ENCODE data around the gene APP.

The APP gene

GRCh38 chr21:26157801-26158200 is 12.8 kb downstream of the APP start:
- Histone ChIP-seq H3K4me1 (ENCODE audit: control insufficient read depth, insufficient read depth, low read length) (peaks cover 13% of the 10 kb centered on the region), H3K36me3 (ENCODE audit: control insufficient read depth, insufficient read depth, low read length) (no peaks in the 10 kb centered on the region), H3K4me3 (ENCODE audit: low read length) (no peak overlapping the region), H3K9me3 (ENCODE audit: control insufficient read depth, low read length) (no peaks in the 10 kb centered on the region), H3K27me3 (ENCODE audit: control insufficient read depth, insufficient read depth, low read length) (no peaks in the 10 kb centered on the region), H3K9ac (ENCODE audit: low read length) (no peak overlapping the region)

DNA sequence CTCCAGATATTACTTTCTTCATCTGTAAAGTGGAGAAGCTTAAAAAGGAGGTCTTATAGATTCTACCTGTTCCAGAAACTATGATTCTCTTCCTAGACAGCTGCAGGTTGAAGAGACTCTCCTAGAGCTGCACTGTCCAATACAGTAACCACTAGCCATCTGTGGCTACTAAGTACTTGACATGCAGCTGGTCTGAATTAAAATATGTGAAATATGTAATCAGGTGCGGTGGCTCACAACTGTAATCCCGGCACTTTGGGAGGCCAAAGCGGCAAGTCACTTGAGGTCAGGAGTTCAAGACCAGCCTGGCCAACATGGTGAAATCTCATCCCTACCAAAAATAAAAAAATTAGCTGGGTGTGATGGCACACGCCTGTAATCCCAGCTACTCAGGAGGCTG is 15.8 kb downstream of the APP start:
- Histone ChIP-seq H3K27me3 (ENCODE audit: control insufficient read depth, insufficient read depth, low read length) (no peaks in the 10 kb centered on the region), H3K9me3 (ENCODE audit: control insufficient read depth, low read length) (no peaks in the 10 kb centered on the region), H3K4me1 (ENCODE audit: control insufficient read depth, insufficient read depth, low read length) (peaks cover 13% of the 10 kb centered on the region), H3K9ac (ENCODE audit: low read length) (no peak overlapping the region), H3K4me3 (ENCODE audit: low read length) (no peak overlapping the region), H3K36me3 (ENCODE audit: control insufficient read depth, insufficient read depth, low read length) (no peaks in the 10 kb centered on the region)

GRCh38 chr21:26153758-26154157 is 16.8 kb downstream of the APP start:
- no peak overlapping the region for H3K4me3 ChIP-seq (ENCODE audit: low read length)
- no peaks in the 10 kb centered on the region for H3K36me3 ChIP-seq (ENCODE audit: control insufficient read depth, insufficient read depth, low read length)
- H3K9ac ChIP-seq (ENCODE audit: low read length), result no peak overlapping the region
- peaks cover 11% of the 10 kb centered on the region for H3K4me1 ChIP-seq (ENCODE audit: control insufficient read depth, insufficient read depth, low read length)
- H3K9me3 ChIP-seq (ENCODE audit: control insufficient read depth, low read length), result no peaks in the 10 kb centered on the region
- no peaks in the 10 kb centered on the region for H3K27me3 ChIP-seq (ENCODE audit: control insufficient read depth, insufficient read depth, low read length)

- no peaks in the 10 kb centered on the region for H3K36me3 ChIP-seq (ENCODE audit: control insufficient read depth, insufficient read depth, low read length)
- H3K27me3 ChIP-seq (ENCODE audit: control insufficient read depth, insufficient read depth, low read length), result no peaks in the 10 kb centered on the region
- no peak overlapping the region for H3K9ac ChIP-seq (ENCODE audit: low read length)
- no peak overlapping the region for H3K4me3 ChIP-seq (ENCODE audit: low read length)
- peaks cover 7% of the 10 kb centered on the region for H3K4me1 ChIP-seq (ENCODE audit: control insufficient read depth, insufficient read depth, low read length)
- H3K9me3 ChIP-seq (ENCODE audit: control insufficient read depth, low read length), result no peaks in the 10 kb centered on the region
Measured at GRCh38 chr21:26148840-26149354, 21.7 kb downstream of the APP start.

DNA sequence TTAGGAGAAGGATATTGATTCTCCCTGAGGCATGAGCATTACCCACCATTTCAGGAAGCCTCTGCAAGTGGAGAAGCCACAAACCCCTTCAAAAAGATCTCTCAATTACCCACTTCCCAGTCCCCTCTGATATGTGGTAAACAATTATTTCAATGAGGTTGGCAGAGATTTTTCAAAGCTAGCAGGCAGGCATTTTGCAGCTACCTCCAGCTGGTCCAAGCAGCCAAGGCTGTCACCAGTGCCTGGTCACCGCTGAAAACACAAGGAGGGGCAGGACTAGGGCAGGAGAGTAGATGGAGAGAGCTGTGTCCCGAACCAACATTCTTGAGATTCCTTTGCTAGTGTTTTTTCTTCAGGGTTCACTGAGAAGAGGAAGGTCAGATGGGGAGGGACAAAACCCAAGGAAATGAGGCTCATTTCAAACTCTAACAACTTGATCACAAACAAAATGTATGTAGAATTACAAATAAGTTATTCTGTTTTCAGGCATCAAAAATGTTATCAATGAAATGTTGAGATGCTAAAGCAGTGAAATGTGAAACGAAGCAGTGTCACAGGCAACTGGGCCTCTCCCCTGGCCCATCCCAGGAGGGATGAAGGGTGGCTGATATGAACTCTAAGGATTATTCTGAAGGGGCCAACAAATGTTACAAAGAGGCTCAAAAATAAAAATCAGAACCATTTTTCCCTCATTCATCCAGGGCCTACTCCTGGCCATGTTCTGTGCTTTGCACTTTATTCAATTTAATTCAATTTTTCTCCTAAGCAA is 22.3 kb downstream of the APP start:
- H3K9me3 ChIP-seq (ENCODE audit: control insufficient read depth, low read length), result no peaks in the 10 kb centered on the region
- no peaks in the 10 kb centered on the region for H3K27me3 ChIP-seq (ENCODE audit: control insufficient read depth, insufficient read depth, low read length)
- H3K4me1 ChIP-seq (ENCODE audit: control insufficient read depth, insufficient read depth, low read length), result peaks cover 7% of the 10 kb centered on the region
- H3K4me3 ChIP-seq (ENCODE audit: low read length), result no peak overlapping the region
- H3K36me3 ChIP-seq (ENCODE audit: control insufficient read depth, insufficient read depth, low read length), result no peaks in the 10 kb centered on the region
- H3K9ac ChIP-seq (ENCODE audit: low read length), result no peak overlapping the region

DNA sequence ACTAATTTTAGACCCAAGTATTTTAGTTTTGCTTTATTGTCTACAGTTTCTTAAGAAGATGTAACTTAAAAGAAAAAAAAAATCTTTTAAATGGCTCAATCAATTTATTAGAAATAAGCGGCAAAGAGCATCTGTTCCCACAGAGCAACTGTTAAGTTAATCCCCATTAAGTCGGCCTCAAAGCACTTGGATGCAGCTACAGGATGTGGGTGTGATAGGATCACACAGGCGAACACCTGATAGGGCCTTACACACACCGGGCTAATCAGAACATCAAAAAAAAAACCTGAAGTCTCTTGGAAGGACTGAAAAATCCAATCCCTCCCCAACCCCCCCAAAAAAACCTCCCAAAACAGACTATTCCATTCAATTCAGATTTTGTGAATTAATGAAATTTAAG is 23.0 kb downstream of the APP start:
- no peaks in the 10 kb centered on the region for H3K9me3 ChIP-seq (ENCODE audit: control insufficient read depth, low read length)
- peaks cover 7% of the 10 kb centered on the region for H3K4me1 ChIP-seq (ENCODE audit: control insufficient read depth, insufficient read depth, low read length)
- no peak overlapping the region for H3K9ac ChIP-seq (ENCODE audit: low read length)
- no peak overlapping the region for H3K4me3 ChIP-seq (ENCODE audit: low read length)
- no peaks in the 10 kb centered on the region for H3K27me3 ChIP-seq (ENCODE audit: control insufficient read depth, insufficient read depth, low read length)
- H3K36me3 ChIP-seq (ENCODE audit: control insufficient read depth, insufficient read depth, low read length), result no peaks in the 10 kb centered on the region

DNA sequence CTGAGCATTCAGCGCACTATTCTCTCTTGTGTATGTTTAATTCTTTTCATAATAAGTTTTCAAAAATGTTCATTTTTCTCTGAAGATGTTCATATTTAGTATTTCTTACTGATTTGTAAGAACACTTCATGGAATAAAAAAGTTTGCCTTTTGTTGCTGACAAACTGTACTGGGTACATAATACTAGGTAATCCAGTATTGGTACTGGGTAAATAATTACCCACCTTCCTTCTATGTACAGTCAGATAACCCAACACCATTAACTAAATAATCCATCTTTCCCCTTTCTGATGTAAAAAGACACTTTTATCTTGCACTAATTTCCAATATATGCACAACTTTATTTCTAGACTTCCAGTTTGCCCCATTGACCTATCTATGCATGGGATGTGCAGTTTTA is 23.9 kb downstream of the APP start:
- no peak overlapping the region for H3K9ac ChIP-seq (ENCODE audit: low read length)
- no peak overlapping the region for H3K4me3 ChIP-seq (ENCODE audit: low read length)
- H3K36me3 ChIP-seq (ENCODE audit: control insufficient read depth, insufficient read depth, low read length), result no peaks in the 10 kb centered on the region
- H3K27me3 ChIP-seq (ENCODE audit: control insufficient read depth, insufficient read depth, low read length), result no peaks in the 10 kb centered on the region
- H3K9me3 ChIP-seq (ENCODE audit: control insufficient read depth, low read length), result no peaks in the 10 kb centered on the region
- H3K4me1 ChIP-seq (ENCODE audit: control insufficient read depth, insufficient read depth, low read length), result peaks cover 7% of the 10 kb centered on the region

DNA sequence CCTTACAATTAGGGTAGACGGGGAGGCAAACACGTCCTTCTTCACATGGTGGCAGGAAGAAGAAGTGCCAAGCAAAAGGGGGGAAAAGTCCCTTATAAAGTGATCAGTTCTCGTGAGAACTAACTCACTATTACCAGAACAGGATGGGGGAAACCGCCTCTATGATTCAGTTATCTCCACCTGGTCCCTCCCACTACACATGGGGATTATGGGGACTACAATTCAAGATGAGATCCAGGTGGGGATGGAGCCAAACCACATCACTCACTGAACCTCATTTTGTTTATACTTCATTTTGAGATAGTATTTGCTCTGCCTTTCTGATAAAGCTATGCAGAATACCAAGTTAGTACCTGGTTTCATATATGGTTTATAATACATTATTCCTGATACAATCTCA is 26.5 kb downstream of the APP start:
- Histone ChIP-seq H3K4me3 (ENCODE audit: low read length) (no peak overlapping the region), H3K27me3 (ENCODE audit: control insufficient read depth, insufficient read depth, low read length) (no peaks in the 10 kb centered on the region), H3K36me3 (ENCODE audit: control insufficient read depth, insufficient read depth, low read length) (no peaks in the 10 kb centered on the region), H3K9me3 (ENCODE audit: control insufficient read depth, low read length) (no peaks in the 10 kb centered on the region), H3K4me1 (ENCODE audit: control insufficient read depth, insufficient read depth, low read length) (peaks cover 19% of the 10 kb centered on the region), H3K9ac (ENCODE audit: low read length) (no peak overlapping the region)

GRCh38 chr21:26142363-26142762 is 28.2 kb downstream of the APP start:
- Histone ChIP-seq H3K4me3 (ENCODE audit: low read length) (no peak overlapping the region), H3K36me3 (ENCODE audit: control insufficient read depth, insufficient read depth, low read length) (no peaks in the 10 kb centered on the region), H3K4me1 (ENCODE audit: control insufficient read depth, insufficient read depth, low read length) (peaks cover 15% of the 10 kb centered on the region), H3K9ac (ENCODE audit: low read length) (no peak overlapping the region), H3K9me3 (ENCODE audit: control insufficient read depth, low read length) (no peaks in the 10 kb centered on the region), H3K27me3 (ENCODE audit: control insufficient read depth, insufficient read depth, low read length) (no peaks in the 10 kb centered on the region)

- Histone ChIP-seq H3K9ac (ENCODE audit: low read length) (no peak overlapping the region), H3K4me1 (ENCODE audit: control insufficient read depth, insufficient read depth, low read length) (peaks cover 25% of the 10 kb centered on the region), H3K36me3 (ENCODE audit: control insufficient read depth, insufficient read depth, low read length) (no peaks in the 10 kb centered on the region), H3K4me3 (ENCODE audit: low read length) (no peak overlapping the region), H3K27me3 (ENCODE audit: control insufficient read depth, insufficient read depth, low read length) (no peaks in the 10 kb centered on the region), H3K9me3 (ENCODE audit: control insufficient read depth, low read length) (no peaks in the 10 kb centered on the region)
Measured at GRCh38 chr21:26140926-26141325, 29.6 kb downstream of the APP start.

DNA sequence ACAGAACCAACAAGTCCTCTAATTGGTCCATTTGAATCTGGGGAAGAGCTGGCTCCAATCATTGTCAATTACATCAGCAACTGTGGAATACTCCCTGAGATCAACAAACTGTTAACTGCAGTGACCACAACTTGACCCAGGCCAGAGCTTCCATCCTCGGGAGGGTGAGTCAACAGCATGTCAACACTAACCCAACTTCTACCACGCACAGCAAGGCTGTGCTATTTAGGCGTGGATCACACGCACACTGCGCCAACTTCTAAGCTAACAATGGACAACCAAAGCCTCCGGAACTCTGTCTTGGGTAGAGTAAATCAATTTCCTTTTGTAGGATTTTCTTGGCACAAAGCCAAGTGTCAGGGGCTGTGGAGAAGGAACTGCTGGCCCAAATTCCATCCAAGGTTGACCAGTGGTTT is 30.4 kb downstream of the APP start:
- Histone ChIP-seq H3K4me3 (ENCODE audit: low read length) (no peak overlapping the region), H3K9ac (ENCODE audit: low read length) (no peak overlapping the region), H3K36me3 (ENCODE audit: control insufficient read depth, insufficient read depth, low read length) (no peaks in the 10 kb centered on the region), H3K27me3 (ENCODE audit: control insufficient read depth, insufficient read depth, low read length) (no peaks in the 10 kb centered on the region), H3K9me3 (ENCODE audit: control insufficient read depth, low read length) (no peaks in the 10 kb centered on the region), H3K4me1 (ENCODE audit: control insufficient read depth, insufficient read depth, low read length) (peaks cover 25% of the 10 kb centered on the region)

- Histone ChIP-seq H3K9me3 (ENCODE audit: control insufficient read depth, low read length) (no peaks in the 10 kb centered on the region), H3K27me3 (ENCODE audit: control insufficient read depth, insufficient read depth, low read length) (no peaks in the 10 kb centered on the region), H3K4me3 (ENCODE audit: low read length) (no peak overlapping the region), H3K4me1 (ENCODE audit: control insufficient read depth, insufficient read depth, low read length) (peaks cover 25% of the 10 kb centered on the region), H3K9ac (ENCODE audit: low read length) (no peak overlapping the region), H3K36me3 (ENCODE audit: control insufficient read depth, insufficient read depth, low read length) (no peaks in the 10 kb centered on the region)
Measured at GRCh38 chr21:26138615-26139257, 31.8 kb downstream of the APP start.

Measured in mucosa of stomach (tissue), 1 donor.